Upper lobe of left lung (tissue), 6 donors: ENCODE measurements around the gene PTPRG. TPM values are rescaled to one million over a fixed set of nuclear protein-coding genes. Genes with fewer than 3 reads are reported as not detected.

ENCODE experiments used
- ATAC-seq, 2 donors: fragments of 200-7000 bp; cut with Tn5 transposase; one replicate each; pipeline ENCODE4 v1.9.1; 2022; ENCODE audit warnings: mild to moderate bottlenecking in 2 of 2, moderate library complexity in 2 of 2; ENCODE audit not compliant: low FRiP score in 2 of 2
- DNase-seq, 2 donors: peaks; one replicate each; pipeline ENCODE4 v3.0.0-alpha.2; 2019 to 2020
- H3K27ac ChIP-seq, 4 donors: fragments of 200-600 bp; sonication (generic); one replicate each; pipeline ENCODE4 v1.5.1; 2016 to 2019
- H3K27me3 ChIP-seq, 4 donors: fragments of 200-600 bp; sonication (generic); one replicate each; pipeline ENCODE4 v1.5.1; 2017 to 2019
- H3K36me3 ChIP-seq, 4 donors: fragments of 200-600 bp; sonication (generic); one replicate each; pipeline ENCODE4 v1.5.1; 2016 to 2019
- H3K4me1 ChIP-seq, 4 donors: fragments of 200-600 bp; sonication (generic); one replicate each; pipeline ENCODE4 v1.5.1; 2018 to 2019
- H3K4me3 ChIP-seq, 4 donors: fragments of 200-600 bp; sonication (generic); one replicate each; pipeline ENCODE4 v1.5.1; 2017 to 2019; ENCODE audit warnings: mild to moderate bottlenecking in 2 of 4, moderate library complexity in 1 of 4
- H3K9me3 ChIP-seq, 4 donors: fragments of 200-600 bp; sonication (generic); one replicate each; pipeline ENCODE4 v1.5.1; 2018 to 2019
- CTCF ChIP-seq, 6 experiments: fragments of 450-650 bp in 4 of 6; fragments of 200-600 bp in 2 of 6; sonication (generic) in 2 of 6; IDR thresholded peaks; one replicate each; pipeline ENCODE4 v1.5.1; 2016 to 2019; ENCODE audit warnings: antibody characterized with exemption in 6 of 6
- EP300 ChIP-seq, 4 donors: sonication (generic); formaldehyde crosslinking; IDR thresholded peaks; one replicate each; pipeline ENCODE4 v1.5.1; 2017; ENCODE audit warnings: antibody characterized with exemption in 4 of 4, control low read depth in 2 of 4
- POLR2A ChIP-seq, 4 donors: fragments of 450-650 bp; IDR thresholded peaks; one replicate each; pipeline ENCODE4 v1.5.1; 2016 to 2017; ENCODE audit warnings: antibody characterized with exemption in 4 of 4, mild to moderate bottlenecking in 2 of 4
- POLR2AphosphoS5 ChIP-seq, 2 donors: sonication (generic); formaldehyde crosslinking; IDR thresholded peaks; one replicate each; pipeline ENCODE4 v1.5.1; 2017; ENCODE audit warnings: antibody characterized with exemption in 2 of 2
- WGBS, 2 donors: methylation state at CpG; one replicate each; pipeline ENCODE4 v1.1.5; 2017 to 2018; 5-methylcytosine and 5-hydroxymethylcytosine counted together
- total RNA-seq, 6 donors: library from RNA; depleted of rRNA in 4 of 6; stranded (reverse); fragments of >200 nt in 4 of 6; gene quantifications; one replicate each; pipeline versions ENCODE4 v1.1.0 to v1.2.1, GENCODE V29; 2016 to 2021
- donor health status: DM: no; HTN: no; CAD: no; lungs with moderate emphysema.
- donor health status: DM: no; HTN: yes; CAD: no; lungs with severe emphysema.

Gene PTPRG
- total RNA-seq, 6 donors from 2014 or later = 58.7 to 101 (median 68.8) TPM

DNA sequence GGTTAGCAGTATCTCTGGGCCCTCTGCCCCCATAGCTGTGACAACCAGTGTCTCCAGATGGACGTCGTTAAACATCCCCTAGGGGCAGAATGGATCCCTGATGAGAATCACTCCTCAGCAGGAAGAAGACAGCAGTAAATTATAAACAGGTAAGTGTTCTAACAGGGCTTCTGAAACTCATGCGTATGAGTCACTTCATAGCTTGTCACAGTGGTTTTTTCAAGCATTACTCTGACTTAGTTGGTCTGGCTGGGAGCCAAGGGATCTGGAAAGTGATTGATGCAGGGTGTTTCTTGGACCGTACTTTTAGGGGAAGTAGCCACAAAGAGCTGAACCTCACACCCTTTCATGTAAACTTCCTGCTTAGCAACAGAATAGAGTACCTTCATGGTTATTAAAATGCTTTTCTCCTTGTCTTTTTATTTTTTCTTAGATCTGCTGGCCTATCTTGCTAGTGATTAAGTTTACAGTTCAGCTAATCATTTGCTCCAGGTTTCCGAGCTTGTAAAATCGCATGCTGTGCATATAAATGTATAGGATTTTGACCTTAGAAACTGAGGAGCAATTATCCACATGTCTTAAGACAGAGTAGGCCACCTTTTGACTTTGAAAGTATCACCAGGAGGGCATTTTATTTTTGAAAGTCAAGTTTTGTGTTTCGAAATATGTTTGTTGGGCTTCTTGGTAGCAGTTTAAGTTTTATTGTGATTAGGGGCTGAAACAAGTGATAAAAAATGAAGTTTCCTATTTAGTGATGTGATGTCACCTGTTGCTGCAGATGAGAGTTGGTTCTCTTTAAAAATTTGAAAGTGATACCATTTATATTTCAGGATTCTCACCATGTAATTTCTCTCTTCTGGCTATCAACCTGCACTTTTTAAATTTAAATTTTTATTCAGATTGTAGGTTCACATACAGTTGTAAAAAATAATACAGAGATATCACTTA, 333.9 kb downstream of the PTPRG start:
- Histone ChIP-seq H3K4me3 (no peak overlapping the region), H3K36me3 (no peaks in the 10 kb centered on the region), H3K9me3 (no peaks in the 10 kb centered on the region), H3K4me1 (peaks cover 0 to 18% (median 15%) of the 10 kb centered on the region in 4 donors), H3K27me3 (no peaks in the 10 kb centered on the region), H3K27ac (peak overlapping the region in 2 of 4 donors; percentile 49 to 55)
- 23 to 38% methylated on average over 5 to 7 of the region's 7 CpGs for WGBS, 2 donors
- ATAC-seq (peak in 1 of 2 donors; percentile 80), DNase-seq (peak in 1 of 2 donors; percentile 78)
- TF ChIP-seq POLR2A (IDR thresholded peaks at IDR 0.05) (no peak), CTCF (IDR thresholded peaks at IDR 0.05) (peak in 1 of 6 experiments; percentile 10), EP300 (IDR thresholded peaks at IDR 0.05) (peak in 2 of 4 donors; percentile 6 to 56), POLR2AphosphoS5 (IDR thresholded peaks at IDR 0.05) (peak; percentile 65 to 71)

GRCh38 chr3:61896251-61896650, 334.9 kb downstream of the PTPRG start:
- Histone ChIP-seq H3K27ac (no peak overlapping the region), H3K27me3 (no peaks in the 10 kb centered on the region), H3K9me3 (no peaks in the 10 kb centered on the region), H3K4me3 (no peak overlapping the region), H3K4me1 (peaks cover 0 to 18% (median 15%) of the 10 kb centered on the region in 4 donors), H3K36me3 (no peaks in the 10 kb centered on the region)
- no peak for TF ChIP-seq POLR2AphosphoS5 (IDR thresholded peaks at IDR 0.05)
- no peak for TF ChIP-seq CTCF (IDR thresholded peaks at IDR 0.05)
- no peak for TF ChIP-seq POLR2A (IDR thresholded peaks at IDR 0.05)
- no peak for TF ChIP-seq EP300 (IDR thresholded peaks at IDR 0.05)
- WGBS, 2 donors = 78 to 89% methylated on average over 2 of the region's 2 CpGs
- ATAC-seq (no peak), DNase-seq (no peak)

- H3K9me3 ChIP-seq = no peaks in the 10 kb centered on the region
- no peak for DNase-seq
- 82 to 91% methylated on average over 2 of the region's 2 CpGs for WGBS, 2 donors
- TF ChIP-seq POLR2AphosphoS5 (IDR thresholded peaks at IDR 0.05) = no peak
- TF ChIP-seq CTCF (IDR thresholded peaks at IDR 0.05) = no peak
- TF ChIP-seq EP300 (IDR thresholded peaks at IDR 0.05) = no peak
- no peak for TF ChIP-seq POLR2A (IDR thresholded peaks at IDR 0.05)
- no peak overlapping the region for H3K27ac ChIP-seq
- no peaks in the 10 kb centered on the region for H3K36me3 ChIP-seq
- no peaks in the 10 kb centered on the region for H3K27me3 ChIP-seq
- no peak overlapping the region for H3K4me3 ChIP-seq
- ATAC-seq = no peak
- peaks cover 0 to 18% (median 15%) of the 10 kb centered on the region in 4 donors for H3K4me1 ChIP-seq
These were observed 336.5 kb downstream of the PTPRG start for GRCh38 chr3:61897848-61898247.

- TF ChIP-seq EP300 (IDR thresholded peaks at IDR 0.05) (no peak), CTCF (IDR thresholded peaks at IDR 0.05) (no peak), POLR2AphosphoS5 (IDR thresholded peaks at IDR 0.05) (no peak), POLR2A (IDR thresholded peaks at IDR 0.05) (no peak)
- Histone ChIP-seq H3K27ac (no peak overlapping the region), H3K27me3 (no peaks in the 10 kb centered on the region), H3K4me3 (no peak overlapping the region), H3K9me3 (no peaks in the 10 kb centered on the region), H3K36me3 (no peaks in the 10 kb centered on the region), H3K4me1 (peaks cover 13 to 34% (median 18%) of the 10 kb centered on the region in 4 donors)
- WGBS, 2 donors = 88 to 89% methylated on average over 9 of the region's 9 CpGs
- DNase-seq (no peak), ATAC-seq (no peak)
These were observed 338.5 kb downstream of the PTPRG start for GRCh38 chr3:61899700-61900462.
